Measurements from ENCODE around the gene ETV6.

GRCh38 chr12:11669348-11669747 lies 19.9 kb downstream of the ETV6 start:
- TF ChIP-seq CTCF (IDR thresholded peaks at IDR 0.05) (no peak), POLR2AphosphoS5 (IDR thresholded peaks at IDR 0.05; ENCODE audit: insufficient read depth in 1 of 2, low read depth in 1 of 2) (no peak), POLR2A (IDR thresholded peaks at IDR 0.05) (no peak)

All from vagina (tissue), 2 donors.